ENCODE results near the gene B3GALT6.

DNA sequence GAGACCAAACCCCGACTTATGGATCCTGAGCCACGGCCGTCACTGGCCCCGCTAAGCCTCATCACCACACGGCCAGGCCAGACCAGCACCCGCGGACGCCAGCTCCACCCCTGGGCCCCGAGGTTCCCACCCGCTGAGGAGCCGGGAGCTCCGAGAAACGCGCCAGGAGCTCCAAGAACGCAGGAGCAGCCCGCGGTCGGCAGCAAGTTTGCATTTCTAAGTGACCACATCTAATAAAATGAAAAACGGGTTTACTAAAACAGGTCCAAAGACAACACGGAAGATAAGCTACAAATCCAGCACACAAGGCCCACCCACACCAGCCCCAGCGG, 22.6 kb downstream of the B3GALT6 start:
- TF ChIP-seq POLR2A (IDR thresholded peaks at IDR 0.05) (no peak), EP300 (IDR thresholded peaks at IDR 0.05) (no peak), POLR2AphosphoS5 (IDR thresholded peaks at IDR 0.05) (no peak)
- TF ChIP-seq, protein P1, sequence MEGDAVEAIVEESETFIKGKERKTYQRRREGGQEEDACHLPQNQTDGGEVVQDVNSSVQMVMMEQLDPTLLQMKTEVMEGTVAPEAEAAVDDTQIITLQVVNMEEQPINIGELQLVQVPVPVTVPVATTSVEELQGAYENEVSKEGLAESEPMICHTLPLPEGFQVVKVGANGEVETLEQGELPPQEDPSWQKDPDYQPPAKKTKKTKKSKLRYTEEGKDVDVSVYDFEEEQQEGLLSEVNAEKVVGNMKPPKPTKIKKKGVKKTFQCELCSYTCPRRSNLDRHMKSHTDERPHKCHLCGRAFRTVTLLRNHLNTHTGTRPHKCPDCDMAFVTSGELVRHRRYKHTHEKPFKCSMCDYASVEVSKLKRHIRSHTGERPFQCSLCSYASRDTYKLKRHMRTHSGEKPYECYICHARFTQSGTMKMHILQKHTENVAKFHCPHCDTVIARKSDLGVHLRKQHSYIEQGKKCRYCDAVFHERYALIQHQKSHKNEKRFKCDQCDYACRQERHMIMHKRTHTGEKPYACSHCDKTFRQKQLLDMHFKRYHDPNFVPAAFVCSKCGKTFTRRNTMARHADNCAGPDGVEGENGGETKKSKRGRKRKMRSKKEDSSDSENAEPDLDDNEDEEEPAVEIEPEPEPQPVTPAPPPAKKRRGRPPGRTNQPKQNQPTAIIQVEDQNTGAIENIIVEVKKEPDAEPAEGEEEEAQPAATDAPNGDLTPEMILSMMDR (IDR thresholded peaks at IDR 0.05): no peak

Measured in gastroesophageal sphincter (tissue), 3 donors.